ACC112 (cell line): Measurements from ENCODE around the gene MRC1.

Experiments
- H2AFZ ChIP-seq: fragments of 200-600 bp; sonication (generic); one replicate; pipeline ENCODE4 v1.6.0; 2017; ENCODE audit warnings: antibody characterized with exemption, low read length; ENCODE audit not compliant: unreplicated experiment
- H3K27ac ChIP-seq: fragments of 200-600 bp; sonication (generic); 2 replicates; pipeline ENCODE4 v1.5.1; 2014; ENCODE audit warnings: low read depth, mild to moderate bottlenecking, antibody characterized with exemption, low read length, moderate library complexity
- H3K27me3 ChIP-seq: fragments of 200-600 bp; sonication (generic); 2 replicates; pipeline ENCODE4 v1.6.1; 2014; ENCODE audit warnings: mild to moderate bottlenecking, antibody characterized with exemption, low read length, moderate library complexity, mixed read lengths; ENCODE audit not compliant: insufficient read depth
- H3K36me3 ChIP-seq: fragments of 200-600 bp; sonication (generic); 2 replicates; pipeline ENCODE4 v1.6.1; 2016; ENCODE audit warnings: mild to moderate bottlenecking, antibody characterized with exemption, low read length, moderate library complexity, mixed read lengths; ENCODE audit not compliant: insufficient read depth
- H3K4me1 ChIP-seq: fragments of 200-600 bp; sonication (generic); one replicate; pipeline ENCODE4 v1.6.1; 2016; ENCODE audit warnings: low read length, mixed read lengths; ENCODE audit not compliant: insufficient read depth, unreplicated experiment, control insufficient read depth
- H3K4me3 ChIP-seq: fragments of 200-600 bp; sonication (generic); 2 replicates; pipeline ENCODE4 v1.5.1; 2014; ENCODE audit warnings: mild to moderate bottlenecking, low read depth, low read length
- H3K79me2 ChIP-seq: fragments of 200-600 bp; sonication (generic); one replicate; pipeline ENCODE4 v1.6.0; 2016; ENCODE audit warnings: low read length; ENCODE audit not compliant: control insufficient read depth, unreplicated experiment, insufficient read depth

MRC1 gene

DNA sequence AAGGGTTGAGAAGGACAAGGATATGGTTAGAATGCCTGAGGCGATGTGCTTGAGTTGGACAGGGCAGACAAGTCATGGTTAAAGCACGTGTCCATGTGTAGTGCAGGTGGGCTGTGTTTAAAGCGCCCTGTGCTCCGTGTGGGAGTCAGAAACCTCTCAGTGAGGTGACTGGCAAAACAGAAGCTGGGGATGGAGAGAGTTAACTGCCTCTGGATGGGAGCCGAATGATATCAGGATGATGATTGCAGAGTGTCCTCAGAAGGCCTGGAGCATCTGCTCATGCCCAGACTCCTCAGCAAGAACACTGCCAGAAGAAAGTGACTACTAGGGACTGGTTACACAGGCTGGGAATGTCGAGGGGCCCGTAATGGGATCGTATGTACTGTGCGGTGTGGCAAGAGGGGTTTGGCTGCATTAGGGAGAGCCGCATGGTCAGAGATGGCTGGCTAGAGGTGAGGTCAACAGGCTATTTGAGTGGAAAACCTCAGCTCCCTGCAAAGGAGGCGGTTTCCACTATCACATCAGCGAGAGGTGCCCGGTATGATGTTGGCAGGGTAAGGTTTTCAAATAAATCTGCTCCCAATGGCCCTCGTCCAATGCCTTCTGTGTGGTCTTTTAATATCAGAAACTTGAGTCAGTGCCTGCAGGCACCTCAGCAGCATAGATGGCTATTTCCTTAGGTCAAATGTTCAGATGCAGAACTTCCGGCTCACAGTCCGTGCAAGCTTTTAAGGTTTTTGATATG lies 26.1 kb upstream of the MRC1 start:
- no peak overlapping the region for H3K4me3 ChIP-seq

DNA sequence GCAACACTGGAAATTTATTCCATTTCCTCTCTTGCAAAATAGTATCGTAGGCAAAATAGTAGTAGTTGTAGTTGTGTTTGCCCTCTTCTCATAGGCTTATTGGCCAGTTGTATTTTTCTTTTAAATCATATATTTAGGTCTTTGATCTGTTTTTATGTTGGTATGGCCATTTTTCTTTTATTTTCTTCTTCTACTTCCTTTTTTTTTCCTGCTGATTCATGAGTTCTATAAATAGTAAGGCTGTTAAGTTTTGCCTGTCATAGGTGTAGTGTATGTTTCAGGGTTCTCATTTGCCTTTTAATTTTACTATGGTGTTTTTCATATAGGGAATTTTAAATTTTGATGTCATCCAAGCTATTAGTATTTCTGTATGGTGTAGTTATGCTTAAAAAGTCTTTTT lies 25.4 kb upstream of the MRC1 start:
- Histone ChIP-seq H3K79me2 (no peaks in the 10 kb centered on the region), H3K4me3 (no peak overlapping the region), H3K27ac (peak overlapping the region; percentile 54; the same call in 1 of the 2 replicates), H3K27me3 (no peaks in the 10 kb centered on the region), H3K36me3 (no peaks in the 10 kb centered on the region), H3K4me1 (peaks cover 36% of the 10 kb centered on the region), H2AFZ (peak overlapping the region; percentile 13)

More for the DNA sequence above, 26.1 kb upstream of the MRC1 start:
- H2AFZ ChIP-seq: peak overlapping the region; percentile 13
- no peaks in the 10 kb centered on the region for H3K79me2 ChIP-seq
- H3K36me3 ChIP-seq: no peaks in the 10 kb centered on the region
- no peaks in the 10 kb centered on the region for H3K27me3 ChIP-seq
- H3K27ac ChIP-seq: no peak overlapping the region
- peaks cover 36% of the 10 kb centered on the region for H3K4me1 ChIP-seq

DNA sequence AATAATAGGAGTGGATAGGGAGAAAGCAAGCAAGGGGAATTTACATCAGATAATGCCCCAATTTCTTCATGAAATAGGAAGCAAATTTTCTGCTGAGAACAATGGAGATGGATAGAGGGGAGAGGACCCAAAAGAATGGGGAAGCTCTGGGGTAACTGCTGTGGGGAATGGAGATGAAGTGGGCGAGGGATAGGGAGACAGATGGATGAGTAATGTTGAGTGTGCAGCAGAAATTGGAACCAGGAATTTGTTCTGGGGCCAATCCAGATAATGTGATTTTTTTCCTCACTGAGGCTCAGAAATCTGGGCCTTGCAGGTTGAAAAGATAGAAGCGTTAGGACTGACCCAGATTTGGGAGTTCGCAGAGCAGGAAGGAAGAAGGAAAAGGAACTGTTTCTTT lies 24.5 kb upstream of the MRC1 start:
- peaks cover 36% of the 10 kb centered on the region for H3K4me1 ChIP-seq
- peak overlapping the region; percentile 11 for H2AFZ ChIP-seq
- H3K27ac ChIP-seq: peak overlapping the region; percentile 54
- no peak overlapping the region for H3K4me3 ChIP-seq
- no peaks in the 10 kb centered on the region for H3K79me2 ChIP-seq
- no peaks in the 10 kb centered on the region for H3K27me3 ChIP-seq
- H3K36me3 ChIP-seq: no peaks in the 10 kb centered on the region

DNA sequence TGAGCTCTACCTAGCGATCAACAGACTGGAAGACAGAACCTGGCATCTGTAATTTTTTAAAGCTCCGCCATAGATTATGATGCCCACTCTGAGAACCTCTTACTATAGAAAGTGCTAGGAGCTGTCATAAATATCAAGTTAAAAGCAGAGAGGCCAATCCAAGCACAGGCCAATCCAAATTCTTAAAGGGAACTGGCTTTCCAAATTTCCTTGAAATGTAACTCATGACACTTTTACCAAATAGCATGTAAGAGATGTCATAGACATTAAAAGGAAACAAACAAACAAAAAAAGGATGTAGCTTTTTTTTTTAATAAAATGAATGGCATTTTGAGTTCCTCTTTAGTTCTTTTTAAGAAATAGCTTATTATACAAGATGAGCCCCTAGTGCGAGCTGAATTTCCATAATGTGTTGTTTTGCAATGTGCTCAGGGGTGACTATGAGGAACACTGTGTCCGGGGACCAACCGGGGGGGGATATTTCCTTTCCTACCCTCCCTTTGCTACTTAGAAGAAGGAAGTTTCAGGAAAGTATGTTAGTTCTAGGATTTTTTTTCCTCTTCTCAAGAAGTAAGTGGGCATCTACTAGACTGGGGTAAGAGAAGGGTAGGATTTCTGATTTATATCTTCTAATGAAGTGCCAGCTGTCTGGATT lies 23.7 kb upstream of the MRC1 start:
- no peaks in the 10 kb centered on the region for H3K79me2 ChIP-seq
- H2AFZ ChIP-seq: peak overlapping the region; percentile 11
- H3K4me1 ChIP-seq: peaks cover 36% of the 10 kb centered on the region
- peak overlapping the region; percentile 54; the same call in 1 of the 2 replicates for H3K27ac ChIP-seq
- H3K27me3 ChIP-seq: no peaks in the 10 kb centered on the region
- H3K36me3 ChIP-seq: no peaks in the 10 kb centered on the region
- no peak overlapping the region for H3K4me3 ChIP-seq

DNA sequence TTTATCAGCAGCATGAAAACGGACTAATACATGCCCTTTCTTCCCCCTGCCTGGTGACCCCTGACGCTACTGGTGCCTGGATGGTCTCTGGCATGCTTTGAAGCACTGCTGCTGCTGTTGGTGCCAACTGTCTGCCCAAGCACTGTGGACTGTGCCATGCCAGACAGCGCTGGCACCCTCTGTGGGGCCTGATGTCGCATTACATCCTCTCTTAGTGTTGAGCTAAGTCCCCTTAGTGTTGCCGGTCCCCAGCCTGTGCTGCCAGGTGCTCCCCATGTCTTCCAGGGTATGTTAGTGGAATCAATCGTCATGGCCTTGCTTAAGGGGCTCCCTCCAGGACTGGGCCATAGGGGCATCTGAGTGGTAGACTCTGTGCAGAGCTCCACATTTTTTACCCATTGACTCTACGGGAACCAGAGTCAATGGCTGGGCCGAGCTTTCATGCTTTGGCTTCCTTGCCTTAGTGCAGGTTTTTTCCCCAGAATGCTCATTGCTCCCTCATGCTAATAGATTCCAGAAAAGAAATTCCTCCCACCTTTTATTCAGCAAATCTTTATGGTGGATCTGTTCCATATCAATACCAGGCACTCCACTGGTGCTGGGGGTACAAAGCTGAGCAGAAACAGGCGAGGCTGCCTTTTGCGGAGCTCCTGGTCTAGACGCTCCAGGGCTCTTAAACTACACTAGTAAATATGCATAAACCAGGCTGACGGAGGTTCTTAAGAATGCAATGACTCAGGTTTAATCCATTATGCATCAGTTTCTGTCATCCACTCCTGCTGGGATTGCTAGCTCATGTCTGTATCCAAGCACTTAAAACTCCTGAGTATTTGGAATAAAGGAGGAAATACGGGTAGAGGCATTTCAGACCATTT lies 21.8 kb upstream of the MRC1 start:
- Histone ChIP-seq H3K27me3 (no peaks in the 10 kb centered on the region), H3K36me3 (no peaks in the 10 kb centered on the region), H3K4me1 (peaks cover 36% of the 10 kb centered on the region), H3K27ac (no peak overlapping the region), H2AFZ (no peak overlapping the region), H3K4me3 (no peak overlapping the region), H3K79me2 (no peaks in the 10 kb centered on the region)

DNA sequence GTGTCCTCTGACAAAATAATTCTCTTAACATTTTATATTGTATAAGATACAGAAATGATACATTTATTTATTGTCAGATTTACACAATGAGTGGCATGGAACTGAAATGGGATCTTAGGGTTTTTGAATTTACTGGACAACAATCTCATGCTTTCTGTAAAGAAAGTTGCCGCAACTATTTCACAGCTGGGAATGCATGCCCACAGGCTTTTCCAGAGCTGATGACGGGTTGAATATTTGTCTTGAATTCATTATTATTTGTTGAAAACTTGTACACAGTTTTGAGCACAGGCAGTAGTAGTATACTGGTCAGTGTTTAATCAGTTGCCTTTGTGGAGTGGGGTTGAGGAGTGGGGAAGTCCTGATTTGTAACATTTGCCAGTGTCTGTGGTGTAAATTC lies 20.5 kb upstream of the MRC1 start:
- H3K27ac ChIP-seq: no peak overlapping the region
- no peaks in the 10 kb centered on the region for H3K36me3 ChIP-seq
- H2AFZ ChIP-seq: no peak overlapping the region
- no peak overlapping the region for H3K4me3 ChIP-seq
- H3K4me1 ChIP-seq: peaks cover 29% of the 10 kb centered on the region
- H3K27me3 ChIP-seq: no peaks in the 10 kb centered on the region
- H3K79me2 ChIP-seq: no peaks in the 10 kb centered on the region

DNA sequence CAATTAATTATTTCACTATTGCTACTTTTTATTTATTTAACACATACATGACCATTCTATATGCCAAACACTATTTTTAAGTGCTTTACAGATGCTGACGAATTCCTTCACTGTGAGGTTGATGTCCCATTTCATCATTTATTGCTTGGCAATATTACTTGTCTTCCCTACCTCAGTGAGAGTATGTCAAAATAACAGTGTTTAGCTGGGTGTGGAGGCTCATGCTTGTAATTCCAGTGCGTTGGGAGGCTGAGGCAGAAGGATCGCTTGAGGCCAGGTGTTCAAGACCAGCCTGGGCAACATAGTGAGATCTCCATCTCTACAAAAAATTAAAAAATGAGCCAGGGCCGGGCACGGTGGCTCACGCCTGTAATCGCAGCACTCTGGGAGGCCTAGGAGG lies 19.8 kb upstream of the MRC1 start:
- no peak overlapping the region for H3K4me3 ChIP-seq
- H2AFZ ChIP-seq: no peak overlapping the region
- no peak overlapping the region for H3K27ac ChIP-seq
- no peaks in the 10 kb centered on the region for H3K36me3 ChIP-seq
- no peaks in the 10 kb centered on the region for H3K79me2 ChIP-seq
- H3K27me3 ChIP-seq: no peaks in the 10 kb centered on the region
- H3K4me1 ChIP-seq: peaks cover 22% of the 10 kb centered on the region

DNA sequence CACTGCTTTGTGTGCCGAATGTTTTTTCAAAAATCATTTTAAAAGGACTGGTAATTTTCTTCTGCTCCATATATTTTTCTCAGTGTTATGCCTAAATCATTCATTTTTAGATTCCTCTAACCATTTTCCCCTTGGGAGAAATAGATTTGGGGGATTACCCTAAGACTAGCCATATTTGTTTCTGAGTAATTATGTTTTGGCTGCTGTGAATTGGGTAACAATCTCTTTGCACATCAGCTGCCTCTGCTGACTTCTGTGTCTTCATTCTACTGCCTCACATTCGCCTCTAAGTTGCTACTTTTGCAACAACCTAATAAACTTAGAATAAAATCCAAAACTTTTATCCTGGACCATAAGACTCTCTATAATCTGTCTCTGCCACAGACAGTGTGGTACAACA lies 18.5 kb upstream of the MRC1 start:
- H3K36me3 ChIP-seq: no peaks in the 10 kb centered on the region
- no peaks in the 10 kb centered on the region for H3K27me3 ChIP-seq
- H2AFZ ChIP-seq: no peak overlapping the region
- no peak overlapping the region for H3K27ac ChIP-seq
- H3K4me3 ChIP-seq: no peak overlapping the region
- no peaks in the 10 kb centered on the region for H3K79me2 ChIP-seq
- H3K4me1 ChIP-seq: peaks cover 9% of the 10 kb centered on the region

DNA sequence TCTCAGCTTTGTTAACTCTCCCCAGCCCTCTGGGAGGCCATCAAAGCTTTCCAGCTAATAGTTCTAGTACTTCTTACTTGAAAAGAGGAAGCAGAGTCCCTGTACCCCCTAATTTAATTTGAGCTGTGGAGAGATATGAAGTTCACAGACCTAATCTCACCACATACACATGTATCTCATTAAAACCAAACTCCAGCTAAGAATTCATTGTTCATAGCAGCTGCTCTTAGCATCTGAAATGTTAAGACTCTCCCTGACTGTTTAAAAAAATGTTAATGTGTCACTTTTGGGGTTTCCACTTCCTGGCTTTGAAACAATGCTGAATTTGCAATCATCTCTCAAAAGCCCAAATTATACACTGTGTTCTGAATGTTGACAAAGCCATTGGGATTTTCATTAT lies 16.2 kb upstream of the MRC1 start:
- H3K4me1 ChIP-seq: no peaks in the 10 kb centered on the region
- no peak overlapping the region for H3K27ac ChIP-seq
- H2AFZ ChIP-seq: no peak overlapping the region
- no peaks in the 10 kb centered on the region for H3K79me2 ChIP-seq
- H3K4me3 ChIP-seq: no peak overlapping the region
- no peaks in the 10 kb centered on the region for H3K27me3 ChIP-seq
- no peaks in the 10 kb centered on the region for H3K36me3 ChIP-seq

DNA sequence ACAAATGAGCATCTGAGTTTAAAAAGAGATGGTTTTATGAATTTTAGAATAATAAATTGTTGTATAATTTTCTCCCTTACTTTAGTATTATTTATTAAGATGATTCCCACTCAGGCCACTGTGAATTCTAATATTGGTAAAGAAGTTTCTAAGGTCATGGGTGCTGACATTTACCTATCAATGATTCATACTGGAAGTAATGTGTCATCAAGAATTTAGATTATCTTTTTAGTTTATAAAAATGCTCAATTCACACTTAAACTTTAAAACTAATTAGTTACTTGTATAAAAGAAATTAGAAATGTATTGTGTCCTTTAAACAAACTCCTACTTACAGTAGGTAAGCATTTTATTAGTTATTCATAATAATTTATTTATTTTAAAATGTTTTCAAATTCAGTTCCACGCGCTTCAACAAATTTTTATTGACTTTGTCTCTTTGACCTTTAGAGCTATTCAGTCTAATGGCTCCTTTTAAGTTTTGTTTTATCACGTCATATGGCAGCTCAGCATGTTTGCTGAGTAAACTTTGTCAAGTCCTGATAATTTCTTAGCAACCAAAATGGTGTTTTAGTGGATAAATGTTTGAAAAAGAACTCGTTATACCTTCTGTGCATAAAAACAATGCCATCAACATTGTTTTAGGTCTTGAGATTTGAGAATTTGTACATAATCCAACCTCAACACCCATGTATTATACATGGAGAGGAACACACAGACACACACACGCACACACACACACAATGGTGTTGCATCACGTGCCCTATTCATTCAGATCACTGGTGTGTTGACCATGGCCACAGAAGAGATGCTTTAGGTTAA lies 15.1 kb upstream of the MRC1 start:
- H3K27me3 ChIP-seq: no peaks in the 10 kb centered on the region
- no peak overlapping the region for H3K4me3 ChIP-seq
- no peak overlapping the region for H3K27ac ChIP-seq
- no peaks in the 10 kb centered on the region for H3K79me2 ChIP-seq
- H3K4me1 ChIP-seq: no peaks in the 10 kb centered on the region
- no peak overlapping the region for H2AFZ ChIP-seq
- no peaks in the 10 kb centered on the region for H3K36me3 ChIP-seq
